GM12875 (cell line): ENCODE measurements around the gene MEIS1.

ENCODE experiments used
- H3K4me3 ChIP-seq: one replicate; pipeline ENCODE4 v1.5.1; 2011; ENCODE audit warnings: low read depth, low read length, control low read depth
- CTCF ChIP-seq: IDR thresholded peaks from 2 replicates; pipeline ENCODE4 v1.5.1; 2011; ENCODE audit warnings: low read depth, mild to moderate bottlenecking, control low read depth, inconsistent platforms, low read length, moderate library complexity, borderline replicate concordance; ENCODE audit not compliant: insufficient read depth

MEIS1 gene

GRCh38 chr2:66496670-66497420, 61.9 kb downstream of the MEIS1 start:
- H3K4me3 ChIP-seq = no peak overlapping the region
- no peak for TF ChIP-seq CTCF

GRCh38 chr2:66497431-66498288, 62.7 kb downstream of the MEIS1 start:
- TF ChIP-seq CTCF = no peak
- H3K4me3 ChIP-seq = no peak overlapping the region

GRCh38 chr2:66498289-66498975, 63.5 kb downstream of the MEIS1 start:
- H3K4me3 ChIP-seq = no peak overlapping the region
- TF ChIP-seq CTCF = no peak

- no peak for TF ChIP-seq CTCF
- H3K4me3 ChIP-seq = no peak overlapping the region
Observed at GRCh38 chr2:66501267-66501666, 66.3 kb downstream of the MEIS1 start.

GRCh38 chr2:66506265-66506664, 71.3 kb downstream of the MEIS1 start:
- H3K4me3 ChIP-seq = no peak overlapping the region
- TF ChIP-seq CTCF = no peak

- TF ChIP-seq CTCF = no peak
- no peak overlapping the region for H3K4me3 ChIP-seq
Observed at GRCh38 chr2:66507673-66508201, 72.8 kb downstream of the MEIS1 start.
